ENCODE results near the gene SACM1L. TPM values are rescaled to one million over a fixed set of nuclear protein-coding genes. Genes with fewer than 3 reads are reported as not detected.

Gene SACM1L
- total and polyA plus RNA-seq, 2 of the 4 experiments (the other 2 are of a cell fraction): 19.0 to 40.9 TPM

DNA sequence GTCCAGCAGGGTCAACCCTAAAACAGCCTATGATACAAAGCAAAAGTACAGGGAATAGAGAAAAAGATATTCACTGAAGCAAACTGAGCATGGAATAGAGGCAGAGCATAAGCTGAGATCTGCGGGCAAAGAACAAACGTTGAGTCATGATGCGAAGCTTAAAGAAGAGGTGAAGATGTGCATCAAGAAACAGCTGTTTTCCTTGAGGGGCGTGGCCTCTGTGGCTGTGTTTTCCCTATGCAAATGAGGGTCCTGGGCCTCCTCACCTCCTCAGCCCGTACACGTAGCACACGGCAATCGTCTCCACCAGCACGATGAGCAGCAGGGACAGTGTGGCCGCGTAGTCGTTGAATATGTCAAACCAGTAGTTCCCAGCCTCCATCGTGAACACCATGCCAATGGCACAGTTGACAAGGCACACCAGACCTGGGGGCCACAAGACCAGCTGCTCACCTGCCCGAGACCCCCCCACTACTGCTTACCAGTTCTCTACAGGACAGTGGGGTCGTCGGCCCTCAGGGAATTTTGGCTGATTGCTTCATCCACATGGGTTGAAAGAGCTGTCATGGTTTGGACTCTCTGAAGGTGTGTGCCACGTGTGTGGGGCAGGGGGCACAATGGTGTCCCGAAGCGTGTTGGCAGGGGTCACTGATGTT is 73.6 kb downstream of the SACM1L start:
- intact Hi-C loops (cut with micrococcal nuclease): loop anchor here (5.0 kb wide), 1 partner anchor 615 kb away; no protein-coding TSS in a partner anchor
- H3K18ac ChIP-seq (ENCODE audit: low read depth, low read length): no peak overlapping the region
- H3K14ac ChIP-seq (replicated peaks; ENCODE audit: low read depth, low read length): no peak overlapping the region
- TF ChIP-seq RCOR1 (IDR thresholded peaks at IDR 0.05; ENCODE audit: insufficient replicate concordance, low read length) (no peak), MXI1 (IDR thresholded peaks at IDR 0.05; ENCODE audit: borderline replicate concordance, low read depth, low read length) (no peak), NFE2L2 (IDR thresholded peaks at IDR 0.05; ENCODE audit: low read depth, low read length) (no peak), MAZ (IDR thresholded peaks at IDR 0.05; ENCODE audit: borderline replicate concordance, low read depth, low read length) (no peak), RAD21 (IDR thresholded peaks at IDR 0.05; ENCODE audit: low read length) (no peak), RFX5 (IDR thresholded peaks at IDR 0.05; ENCODE audit: low read depth, low read length) (no peak), CHD1 (IDR thresholded peaks at IDR 0.05; ENCODE audit: low read depth, low read length) (no peak), SMC3 (IDR thresholded peaks at IDR 0.05; ENCODE audit: low read depth, low read length) (no peak), FOS (IDR thresholded peaks at IDR 0.05; ENCODE audit: low read depth, low read length) (no peak), MAFK (IDR thresholded peaks at IDR 0.05; ENCODE audit: low read depth, low read length) (no peak), CEBPB (IDR thresholded peaks at IDR 0.05; ENCODE audit: low read depth, low read length) (no peak)
- TF ChIP-seq, protein P1, sequence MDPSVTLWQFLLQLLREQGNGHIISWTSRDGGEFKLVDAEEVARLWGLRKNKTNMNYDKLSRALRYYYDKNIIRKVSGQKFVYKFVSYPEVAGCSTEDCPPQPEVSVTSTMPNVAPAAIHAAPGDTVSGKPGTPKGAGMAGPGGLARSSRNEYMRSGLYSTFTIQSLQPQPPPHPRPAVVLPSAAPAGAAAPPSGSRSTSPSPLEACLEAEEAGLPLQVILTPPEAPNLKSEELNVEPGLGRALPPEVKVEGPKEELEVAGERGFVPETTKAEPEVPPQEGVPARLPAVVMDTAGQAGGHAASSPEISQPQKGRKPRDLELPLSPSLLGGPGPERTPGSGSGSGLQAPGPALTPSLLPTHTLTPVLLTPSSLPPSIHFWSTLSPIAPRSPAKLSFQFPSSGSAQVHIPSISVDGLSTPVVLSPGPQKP (IDR thresholded peaks at IDR 0.05; ENCODE audit: borderline replicate concordance, low read depth, low read length): no peak
- TF ChIP-seq, protein P2, sequence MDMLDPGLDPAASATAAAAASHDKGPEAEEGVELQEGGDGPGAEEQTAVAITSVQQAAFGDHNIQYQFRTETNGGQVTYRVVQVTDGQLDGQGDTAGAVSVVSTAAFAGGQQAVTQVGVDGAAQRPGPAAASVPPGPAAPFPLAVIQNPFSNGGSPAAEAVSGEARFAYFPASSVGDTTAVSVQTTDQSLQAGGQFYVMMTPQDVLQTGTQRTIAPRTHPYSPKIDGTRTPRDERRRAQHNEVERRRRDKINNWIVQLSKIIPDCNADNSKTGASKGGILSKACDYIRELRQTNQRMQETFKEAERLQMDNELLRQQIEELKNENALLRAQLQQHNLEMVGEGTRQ (IDR thresholded peaks at IDR 0.05; ENCODE audit: low read depth, low read length): no peak
- TF ChIP-seq, protein P3, sequence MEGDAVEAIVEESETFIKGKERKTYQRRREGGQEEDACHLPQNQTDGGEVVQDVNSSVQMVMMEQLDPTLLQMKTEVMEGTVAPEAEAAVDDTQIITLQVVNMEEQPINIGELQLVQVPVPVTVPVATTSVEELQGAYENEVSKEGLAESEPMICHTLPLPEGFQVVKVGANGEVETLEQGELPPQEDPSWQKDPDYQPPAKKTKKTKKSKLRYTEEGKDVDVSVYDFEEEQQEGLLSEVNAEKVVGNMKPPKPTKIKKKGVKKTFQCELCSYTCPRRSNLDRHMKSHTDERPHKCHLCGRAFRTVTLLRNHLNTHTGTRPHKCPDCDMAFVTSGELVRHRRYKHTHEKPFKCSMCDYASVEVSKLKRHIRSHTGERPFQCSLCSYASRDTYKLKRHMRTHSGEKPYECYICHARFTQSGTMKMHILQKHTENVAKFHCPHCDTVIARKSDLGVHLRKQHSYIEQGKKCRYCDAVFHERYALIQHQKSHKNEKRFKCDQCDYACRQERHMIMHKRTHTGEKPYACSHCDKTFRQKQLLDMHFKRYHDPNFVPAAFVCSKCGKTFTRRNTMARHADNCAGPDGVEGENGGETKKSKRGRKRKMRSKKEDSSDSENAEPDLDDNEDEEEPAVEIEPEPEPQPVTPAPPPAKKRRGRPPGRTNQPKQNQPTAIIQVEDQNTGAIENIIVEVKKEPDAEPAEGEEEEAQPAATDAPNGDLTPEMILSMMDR (conservative IDR thresholded peaks at IDR 0.05; ENCODE audit: low read depth, low read length): no peak
- H3K27ac ChIP-seq (ENCODE audit: insufficient read depth, low read length): no peak overlapping the region
- no TSS peak for BruUV-seq (replicated peaks)
- no peak overlapping the region for H4K5ac ChIP-seq (ENCODE audit: low read depth, low read length)
- no peak overlapping the region for H3K4ac ChIP-seq (ENCODE audit: low read depth, low read length)
- H3K79me1 ChIP-seq (ENCODE audit: low read depth in 1 of 2, low read length in 2 of 2): no peaks in the 10 kb centered on the region
- H3K9me1 ChIP-seq (ENCODE audit: insufficient read depth, low read length): no peaks in the 10 kb centered on the region
- no peak overlapping the region for H2BK5ac ChIP-seq (ENCODE audit: low read depth, low read length, poor library complexity, severe bottlenecking)
- no peak overlapping the region for H3K9ac ChIP-seq (ENCODE audit: low read depth, low read length)
- no peak overlapping the region for H4K8ac ChIP-seq (ENCODE audit: low read depth in 2 of 2, low read length in 2 of 2)
- H3K4me2 ChIP-seq (ENCODE audit: low read depth, low read length): no peak overlapping the region
- 92% methylated on average over 8 of the region's 19 CpGs; no CpG with 5 or more reads in 1 of the 2 experiments for WGBS, 2 experiments (ENCODE audit: extremely low coverage in 2 of 2, insufficient read length in 1 of 2)
- ChIA-PET POLR2A (ENCODE audit: unreplicated experiment) (no interaction called here), CTCF (interaction anchor here (0.7 kb wide), 1 partner anchor 68 kb away, joined by 4 read pairs; no protein-coding TSS in a partner anchor)
- H3K4me3 ChIP-seq (ENCODE audit: insufficient read depth, low read depth, low read length): no peak overlapping the region
- H2AK5ac ChIP-seq (ENCODE audit: low read depth, low read length): no peak overlapping the region
- no peak overlapping the region for H4K91ac ChIP-seq (ENCODE audit: insufficient read depth, low read depth, low read length)
- no peak for ATAC-seq (ENCODE audit: low read depth)
- in situ Hi-C loops (cut with MboI; ENCODE audit: low sequenced_read_pairs): loop anchor here (5.0 kb wide), 2 partner anchors 170 to 315 kb away; no protein-coding TSS in a partner anchor
- peaks cover 12% of the 10 kb centered on the region for H3K27me3 ChIP-seq (ENCODE audit: control insufficient read depth, insufficient read depth, low read length)
- no peak overlapping the region for H2BK20ac ChIP-seq (ENCODE audit: low read depth, low read length)
- no peaks in the 10 kb centered on the region for H3K36me3 ChIP-seq (ENCODE audit: control insufficient read depth, insufficient read depth, low read length)
- H2BK120ac ChIP-seq (ENCODE audit: low read depth, low read length): no peak overlapping the region
- H3K56ac ChIP-seq (ENCODE audit: extremely low read depth, insufficient read depth, low read length): no peak overlapping the region
- H2AFZ ChIP-seq (replicated peaks; ENCODE audit: low read length, poor library complexity): no peak overlapping the region
- dilution Hi-C loops (cut with HindIII; ENCODE audit: low sequenced_read_pairs, unreplicated experiment): no loop called here
- no peaks in the 10 kb centered on the region for H4K20me1 ChIP-seq (ENCODE audit: insufficient read depth, low read length)
- peaks cover 2% of the 10 kb centered on the region; the same call in 1 of the 2 replicates for H3K9me3 ChIP-seq (ENCODE audit: control insufficient read depth, insufficient read depth, low read length)
- H2BK15ac ChIP-seq (ENCODE audit: low read depth, low read length): no peak overlapping the region
- no peak overlapping the region for H3K23ac ChIP-seq (ENCODE audit: low read depth, low read length)
- no peak for DNase-seq
- H2AK9ac ChIP-seq (replicated peaks; ENCODE audit: low read depth, low read length, poor library complexity): no peak overlapping the region
- no peaks in the 10 kb centered on the region for H3K4me1 ChIP-seq (ENCODE audit: control insufficient read depth, insufficient read depth, low read length)

Data from IMR-90 (cell line).